22Rv1 (cell line): ENCODE results near the gene TOR1A.
"Not testable (repeated sequence)": the region's sequence is repeated elsewhere in the genome, so short reads cannot be mapped to it uniquely, and the experiment has no call there.

Experiments
- H3K27ac ChIP-seq: fragments of 450-650 bp; 2 replicates; pipeline ENCODE4 v1.5.1; 2017
- ZFX ChIP-seq: fragments of 450-650 bp; IDR thresholded peaks from 2 replicates; pipeline ENCODE4 v1.6.1; 2017; ENCODE audit warnings: antibody characterized with exemption, borderline replicate concordance
- TF ChIP-seq, protein P1 (sequence below): fragments of 450-650 bp; IDR thresholded peaks from 2 replicates; pipeline ENCODE4 v1.5.1; 2017; ENCODE audit warnings: mild to moderate bottlenecking

The TOR1A gene

GRCh38 chr9:129779560-129780190 lies 44.3 kb downstream of the TOR1A start:
- no peak for TF ChIP-seq ZFX
- no peak overlapping the region for H3K27ac ChIP-seq

GRCh38 chr9:129778469-129778868 lies 45.5 kb downstream of the TOR1A start:
- TF ChIP-seq, protein P1, sequence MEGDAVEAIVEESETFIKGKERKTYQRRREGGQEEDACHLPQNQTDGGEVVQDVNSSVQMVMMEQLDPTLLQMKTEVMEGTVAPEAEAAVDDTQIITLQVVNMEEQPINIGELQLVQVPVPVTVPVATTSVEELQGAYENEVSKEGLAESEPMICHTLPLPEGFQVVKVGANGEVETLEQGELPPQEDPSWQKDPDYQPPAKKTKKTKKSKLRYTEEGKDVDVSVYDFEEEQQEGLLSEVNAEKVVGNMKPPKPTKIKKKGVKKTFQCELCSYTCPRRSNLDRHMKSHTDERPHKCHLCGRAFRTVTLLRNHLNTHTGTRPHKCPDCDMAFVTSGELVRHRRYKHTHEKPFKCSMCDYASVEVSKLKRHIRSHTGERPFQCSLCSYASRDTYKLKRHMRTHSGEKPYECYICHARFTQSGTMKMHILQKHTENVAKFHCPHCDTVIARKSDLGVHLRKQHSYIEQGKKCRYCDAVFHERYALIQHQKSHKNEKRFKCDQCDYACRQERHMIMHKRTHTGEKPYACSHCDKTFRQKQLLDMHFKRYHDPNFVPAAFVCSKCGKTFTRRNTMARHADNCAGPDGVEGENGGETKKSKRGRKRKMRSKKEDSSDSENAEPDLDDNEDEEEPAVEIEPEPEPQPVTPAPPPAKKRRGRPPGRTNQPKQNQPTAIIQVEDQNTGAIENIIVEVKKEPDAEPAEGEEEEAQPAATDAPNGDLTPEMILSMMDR: no peak
- no peak for TF ChIP-seq ZFX
- H3K27ac ChIP-seq: no peak overlapping the region

GRCh38 chr9:129777769-129778130 lies 46.2 kb downstream of the TOR1A start:
- H3K27ac ChIP-seq: no peak overlapping the region
- TF ChIP-seq, protein P1: no peak
- TF ChIP-seq ZFX: no peak

DNA sequence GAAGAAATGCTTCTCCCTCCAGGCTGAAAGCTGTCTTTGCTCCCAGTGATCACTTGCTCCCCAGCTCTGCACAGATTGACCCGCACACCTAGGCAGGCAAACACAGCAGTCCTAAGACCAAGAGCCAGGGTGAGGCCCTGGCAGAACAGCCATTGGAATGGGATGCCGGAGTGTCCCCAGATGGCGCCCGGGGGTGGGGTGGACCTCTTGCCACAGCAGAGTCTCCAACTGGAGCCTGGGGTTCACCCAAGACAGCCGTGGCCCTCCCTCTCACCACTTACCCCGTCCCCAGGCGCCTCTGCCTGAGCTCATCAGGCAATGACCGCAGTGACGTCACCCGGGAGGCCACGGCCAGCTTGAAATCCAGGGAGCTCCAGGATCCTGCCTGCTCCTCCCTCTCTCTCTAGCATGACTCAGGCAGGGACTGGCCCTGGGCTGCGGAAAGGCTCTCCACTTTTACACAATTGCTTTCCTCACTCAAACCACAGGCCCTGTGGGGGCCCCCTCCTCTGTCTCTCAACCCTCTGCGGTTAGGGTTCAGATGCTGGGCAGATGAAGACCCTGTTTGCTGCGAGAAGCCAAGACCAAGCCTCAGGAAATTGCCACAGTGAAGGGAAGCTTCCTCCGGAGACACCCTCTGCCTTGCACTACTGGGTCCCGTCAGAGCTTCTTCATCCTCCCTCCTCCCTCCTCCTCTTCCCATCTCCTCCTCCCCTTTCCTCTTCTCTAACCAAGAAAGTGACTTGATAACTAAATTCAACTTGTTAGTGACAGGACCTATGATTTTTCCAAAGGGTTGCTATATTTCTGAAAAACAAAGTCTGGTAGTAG lies 46.8 kb downstream of the TOR1A start:
- no peak overlapping the region for H3K27ac ChIP-seq
- TF ChIP-seq ZFX: no peak
- TF ChIP-seq, protein P1: no peak

GRCh38 chr9:129776566-129776937 lies 47.4 kb downstream of the TOR1A start:
- H3K27ac ChIP-seq: no peak overlapping the region
- no peak for TF ChIP-seq ZFX
- TF ChIP-seq, protein P1: no peak

- H3K27ac ChIP-seq: not testable (repeated sequence)
These were observed 47.8 kb downstream of the TOR1A start for GRCh38 chr9:129776096-129776495.

- no peak for TF ChIP-seq ZFX
- TF ChIP-seq, protein P1: no peak
- H3K27ac ChIP-seq: no peak overlapping the region
These were observed 48.5 kb downstream of the TOR1A start for GRCh38 chr9:129775448-129775798.

DNA sequence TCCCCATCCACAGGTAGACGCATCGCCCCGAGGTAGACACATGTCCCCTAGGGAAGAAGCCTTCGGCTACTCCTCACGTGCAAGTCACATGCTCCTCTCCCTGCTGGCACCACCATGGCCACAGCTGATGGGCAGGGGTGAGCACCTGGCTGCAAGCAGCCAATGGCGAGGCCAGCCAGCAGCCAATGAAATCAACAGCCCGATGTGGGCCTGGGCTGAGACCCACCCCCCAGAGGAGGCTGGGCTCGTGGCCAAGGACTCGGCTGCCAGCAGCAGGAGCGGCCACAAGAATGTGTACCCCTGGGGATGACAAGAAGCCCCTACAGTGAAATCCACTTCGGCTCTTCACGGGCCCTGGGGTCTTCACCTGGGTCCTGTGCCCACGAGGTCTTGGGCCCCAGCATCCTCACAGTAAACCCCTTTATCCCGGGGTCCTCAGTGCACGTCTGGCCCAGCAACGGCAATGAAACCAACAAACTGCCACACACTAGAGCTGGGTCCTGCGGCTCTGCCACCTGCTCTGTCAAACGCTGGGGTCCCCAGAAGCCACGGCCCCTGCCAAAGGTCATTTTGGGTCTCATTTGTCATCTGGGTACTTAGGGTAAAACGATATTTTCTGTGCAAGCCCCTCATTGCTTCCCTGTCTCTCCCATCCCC lies 49.0 kb downstream of the TOR1A start:
- TF ChIP-seq, protein P1: no peak
- TF ChIP-seq ZFX: no peak
- no peak overlapping the region for H3K27ac ChIP-seq
